ENCODE results near the gene ZNF555.
A peak's percentile ranks its signal among the peaks of the same experiment; 100 is the strongest.
"Not testable (repeated sequence)": the region's sequence is repeated elsewhere in the genome, so short reads cannot be mapped to it uniquely, and the experiment has no call there.

ZNF555 gene

DNA sequence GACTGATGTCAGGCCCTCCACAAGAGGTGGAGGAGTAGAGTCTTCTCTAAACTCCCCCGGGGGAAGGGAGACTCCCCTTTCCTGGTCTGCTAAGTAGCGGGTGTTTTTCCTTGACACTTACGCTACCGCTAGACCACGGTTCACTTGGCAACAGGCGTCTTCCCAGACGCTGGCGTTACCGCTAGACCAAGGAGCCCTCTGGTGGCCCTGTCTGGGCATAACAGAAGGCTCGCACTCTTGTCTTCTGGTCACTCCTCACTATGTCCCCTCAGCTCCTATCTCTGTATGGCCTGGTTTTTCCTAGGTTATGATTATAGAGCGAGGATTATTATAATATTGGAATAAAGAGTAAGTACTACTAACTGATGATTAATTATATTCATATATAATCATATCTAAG lies 30.9 kb downstream of the ZNF555 start:
- DNase-seq = not testable (repeated sequence)

- DNase-seq = no peak
These were observed 36.4 kb downstream of the ZNF555 start for GRCh38 chr19:2877398-2878331.

GRCh38 chr19:2883686-2884439 lies 42.6 kb downstream of the ZNF555 start:
- DNase-seq = no peak

DNA sequence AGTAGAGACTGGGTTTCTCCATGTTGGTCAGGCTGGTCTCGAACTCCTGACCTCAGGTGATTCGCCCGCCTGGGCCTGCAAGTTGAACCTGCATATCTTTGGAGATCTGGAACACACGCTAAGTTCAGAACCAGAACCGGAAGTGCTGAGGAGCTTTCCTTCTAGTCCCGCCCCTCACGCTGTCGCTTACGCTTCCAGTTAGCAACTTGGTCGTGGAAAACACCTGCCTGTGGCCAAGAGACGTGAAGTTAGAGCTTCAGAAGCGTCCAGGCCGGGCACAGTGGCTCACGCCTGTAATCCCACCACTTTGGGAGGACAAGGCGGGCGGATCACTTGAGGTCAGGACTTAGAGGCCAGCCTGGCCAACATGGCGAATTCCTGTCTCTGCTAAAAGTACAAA lies 44.5 kb downstream of the ZNF555 start:
- DNase-seq = no peak

GRCh38 chr19:2887391-2887914 lies 46.2 kb downstream of the ZNF555 start:
- no peak for DNase-seq

DNA sequence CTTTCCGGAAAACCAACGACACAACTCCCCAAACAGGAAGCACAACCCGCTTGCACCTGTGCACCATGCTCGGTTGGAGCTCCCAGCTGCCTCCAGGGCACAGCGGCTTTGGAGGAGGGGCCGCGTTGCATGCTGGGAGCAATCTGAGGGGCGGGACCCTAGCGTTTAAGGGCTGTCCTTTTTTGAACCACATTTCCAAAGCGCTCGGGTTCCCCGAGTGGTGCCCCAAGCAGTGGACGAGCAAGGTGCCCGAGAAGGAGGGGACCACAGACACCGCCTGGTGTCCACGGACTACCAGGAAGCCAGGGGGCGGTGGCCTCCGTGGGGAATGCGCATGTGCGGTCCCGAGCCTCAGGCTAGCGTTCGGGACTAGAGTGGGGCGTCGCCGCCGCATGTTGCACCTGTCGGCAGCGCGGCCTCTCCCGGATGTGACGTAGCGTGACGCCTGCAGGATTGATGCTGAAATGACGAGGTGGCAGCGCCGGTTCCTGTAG lies 47.5 kb downstream of the ZNF555 start:
- DNase-seq = peak; percentile 48

DNA sequence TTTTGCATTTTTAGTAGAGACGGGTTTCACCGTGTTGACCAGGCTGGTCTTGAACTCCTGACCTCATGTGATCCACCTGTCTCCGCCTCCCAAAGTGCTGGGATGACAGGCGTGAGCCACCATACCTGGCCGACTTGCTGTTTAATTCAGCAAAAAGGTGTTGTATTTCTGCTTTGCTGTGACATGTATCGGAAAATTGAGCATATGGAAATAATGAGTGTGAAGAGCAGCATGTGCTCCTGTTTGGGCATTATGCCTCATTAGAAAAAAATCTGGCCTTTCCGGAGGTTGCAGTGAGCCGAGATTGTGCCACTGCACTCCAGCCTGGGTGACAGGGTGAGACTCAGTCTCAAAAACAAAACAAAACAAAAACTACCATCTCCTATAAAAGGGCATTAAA lies 49.3 kb downstream of the ZNF555 start:
- DNase-seq = not testable (repeated sequence)

- DNase-seq = no peak
These were observed 55.4 kb downstream of the ZNF555 start for GRCh38 chr19:2896694-2897093.

GRCh38 chr19:2900296-2901252 lies 59.3 kb downstream of the ZNF555 start, which contains the start of gene ZNF57:
Gene ZNF57, plus strand, starts transcription at chr19:2900928. Its CDS starts 118 bp downstream, at chr19:2901046.
- DNase-seq = peak; percentile 98

- no peak for DNase-seq
These were observed 61.4 kb downstream of the ZNF555 start for GRCh38 chr19:2902590-2903218.

DNA sequence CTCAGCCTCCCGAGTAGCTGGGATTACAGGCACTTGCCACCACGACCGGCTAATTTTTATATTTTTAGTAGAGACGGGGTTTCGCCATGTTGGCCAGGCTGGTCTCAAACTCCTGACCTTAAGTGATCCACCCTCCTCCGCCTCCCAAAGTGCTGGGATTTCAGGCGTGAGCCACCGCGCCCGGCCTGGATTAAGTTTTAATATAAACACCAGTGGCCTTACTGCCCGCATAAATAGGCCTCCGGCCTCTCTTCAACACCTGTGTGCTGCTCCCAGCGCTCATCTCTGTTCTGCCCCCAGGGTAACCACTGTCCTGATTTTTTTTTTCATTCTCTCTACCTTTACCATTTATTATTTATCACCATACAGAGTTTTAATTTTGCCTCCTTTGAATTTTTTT lies 62.1 kb downstream of the ZNF555 start:
- not testable (repeated sequence) for DNase-seq

- no peak for DNase-seq
These were observed 64.7 kb downstream of the ZNF555 start for GRCh38 chr19:2905918-2906519.

GRCh38 chr19:2906631-2907195 lies 65.4 kb downstream of the ZNF555 start:
- no peak for DNase-seq
